HepG2 (cell line): Measurements from ENCODE around the gene CABP4. TPM values are rescaled to one million over a fixed set of nuclear protein-coding genes. Genes with fewer than 3 reads are reported as not detected.
A peak's percentile ranks its signal among the peaks of the same experiment; 100 is the strongest.

Source experiments
- HMGXB4 ChIP-seq, 2 experiments: sonication (generic) in 1 of 2; formaldehyde crosslinking in 1 of 2; IDR thresholded peaks; 2 replicates each; pipeline versions ENCODE4 v1.4.0 to v1.6.1; 2018 to 2020; ENCODE audit warnings: missing genetic modification reagents in 2 of 2, borderline replicate concordance in 1 of 2, low read depth in 1 of 2, mild to moderate bottlenecking in 1 of 2, missing biosample characterization in 1 of 2
- MXD4 ChIP-seq: IDR thresholded peaks from 2 replicates; pipeline ENCODE4 v1.6.1; 2016; ENCODE audit warnings: mild to moderate bottlenecking, missing biosample characterization, missing genetic modification reagents
- POGK ChIP-seq: sonication (generic); formaldehyde crosslinking; conservative IDR thresholded peaks from 2 replicates; pipeline ENCODE4 v1.8.0; 2022; ENCODE audit warnings: mild to moderate bottlenecking, moderate library complexity, missing genetic modification reagents
- RNF219 ChIP-seq: sonication (generic); formaldehyde crosslinking; IDR thresholded peaks from 2 replicates; pipeline ENCODE4 v1.5.0; 2020; ENCODE audit warnings: mild to moderate bottlenecking, missing genetic modification reagents
- SKI ChIP-seq: fragments of 450-650 bp; IDR thresholded peaks from one replicate; pipeline ENCODE4 v1.6.1; 2018; ENCODE audit warnings: mild to moderate bottlenecking; ENCODE audit not compliant: partially characterized antibody
- SOX5 ChIP-seq: IDR thresholded peaks from 2 replicates; pipeline ENCODE4 v1.6.1; 2016; ENCODE audit warnings: borderline replicate concordance
- ZBED4 ChIP-seq: sonication (generic); formaldehyde crosslinking; IDR thresholded peaks from 2 replicates; pipeline ENCODE4 v1.4.0; 2020; ENCODE audit warnings: missing genetic modification reagents, borderline replicate concordance
- ZBTB4 ChIP-seq: sonication (generic); formaldehyde crosslinking; IDR thresholded peaks from 2 replicates; pipeline ENCODE4 v1.4.0; 2020; ENCODE audit warnings: missing genetic modification reagents, mild to moderate bottlenecking, borderline replicate concordance
- ZNF503 ChIP-seq: sonication (generic); formaldehyde crosslinking; IDR thresholded peaks from 2 replicates; pipeline ENCODE4 v1.4.0; 2020; ENCODE audit warnings: missing genetic modification reagents
- ZSCAN9 ChIP-seq: IDR thresholded peaks from 2 replicates; pipeline ENCODE4 v1.6.1; 2016; ENCODE audit warnings: borderline replicate concordance
- polyA plus RNA-seq, 8 experiments: library from polyadenylated mRNA; depleted of rRNA in 3 of 8; stranded (reverse) in 7 of 8; unstranded in 1 of 8; fragments of >200 nt; fragmentation: Illumina TruSeq in 4 of 8; extraction: Trizol in 4 of 8; gene quantifications; 2 replicates each; pipeline versions ENCODE4 v1.2.1 to v1.2.3, GENCODE V29; 2011 to 2016; ENCODE audit warnings: low read depth in 4 of 8, missing spikeins in 1 of 8, mixed read lengths in 1 of 8; ENCODE audit not compliant: insufficient read depth in 1 of 8
- total RNA-seq, 5 experiments: library from RNA; depleted of rRNA; stranded (reverse); fragments of >200 nt; fragmentation: Illumina TruSeq; extraction: Trizol; gene quantifications; 2 replicates each; pipeline ENCODE4 v1.2.3, GENCODE V29; 2016; ENCODE audit warnings: low read depth in 1 of 5

The CABP4 gene
- total and polyA plus RNA-seq, 2 of the 13 experiments (the other 11 are each of a cell fraction or from before 2014, with no cell fraction given): not detected

- TF ChIP-seq HMGXB4 (CRISPR knock-in tag; IDR thresholded peaks at IDR 0.05; ENCODE audit: borderline replicate concordance in 1 of 2, low read depth in 1 of 2) (peak in 1 of 2 experiments; percentile 52; a peak in 1 of 4 replicates), ZBED4 (peak; percentile 83; the same call in 1 of the 2 replicates), POGK (CRISPR knock-in tag) (0 out of 2 replicates have a peak, but pooled peaks have one; percentile 46), ZNF503 (CRISPR knock-in tag) (peak; percentile 88), ZSCAN9 (CRISPR knock-in tag) (no peak), RNF219 (CRISPR knock-in tag) (no peak), MXD4 (CRISPR knock-in tag) (peak; percentile 84), SKI (peak; percentile 38), SOX5 (CRISPR knock-in tag) (peak; percentile 47; the same call in 1 of the 2 replicates), ZBTB4 (CRISPR knock-in tag) (0 out of 2 replicates have a peak, but pooled peaks have one; percentile 44)
These were observed 26.8 kb upstream of the CABP4 start, which contains the start of gene RPS6KB2 (continued) for GRCh38 chr11:67428052-67429001.
